ENCODE data around the gene JAKMIP1. TPM values are rescaled to one million over a fixed set of nuclear protein-coding genes. Genes with fewer than 3 reads are reported as not detected.

JAKMIP1 gene
- total RNA-seq, 2 experiments from 2014 or later: 5.6 to 6.3 TPM

GRCh38 chr4:6119507-6120020 is 80.8 kb downstream of the JAKMIP1 start:
- no peaks in the 10 kb centered on the region for H3K9me3 Mint-ChIP-seq
- H3K4me1 Mint-ChIP-seq (ENCODE audit: low read depth): no peaks in the 10 kb centered on the region
- ChIA-PET CTCF (no interaction called here), POLR2A (no interaction called here)
- ATAC-seq (no peak), DNase-seq (no peak)
- no peak overlapping the region for H3K27ac Mint-ChIP-seq
- intact Hi-C loops (cut with micrococcal nuclease): no loop called here
- TF ChIP-seq, protein P1, sequence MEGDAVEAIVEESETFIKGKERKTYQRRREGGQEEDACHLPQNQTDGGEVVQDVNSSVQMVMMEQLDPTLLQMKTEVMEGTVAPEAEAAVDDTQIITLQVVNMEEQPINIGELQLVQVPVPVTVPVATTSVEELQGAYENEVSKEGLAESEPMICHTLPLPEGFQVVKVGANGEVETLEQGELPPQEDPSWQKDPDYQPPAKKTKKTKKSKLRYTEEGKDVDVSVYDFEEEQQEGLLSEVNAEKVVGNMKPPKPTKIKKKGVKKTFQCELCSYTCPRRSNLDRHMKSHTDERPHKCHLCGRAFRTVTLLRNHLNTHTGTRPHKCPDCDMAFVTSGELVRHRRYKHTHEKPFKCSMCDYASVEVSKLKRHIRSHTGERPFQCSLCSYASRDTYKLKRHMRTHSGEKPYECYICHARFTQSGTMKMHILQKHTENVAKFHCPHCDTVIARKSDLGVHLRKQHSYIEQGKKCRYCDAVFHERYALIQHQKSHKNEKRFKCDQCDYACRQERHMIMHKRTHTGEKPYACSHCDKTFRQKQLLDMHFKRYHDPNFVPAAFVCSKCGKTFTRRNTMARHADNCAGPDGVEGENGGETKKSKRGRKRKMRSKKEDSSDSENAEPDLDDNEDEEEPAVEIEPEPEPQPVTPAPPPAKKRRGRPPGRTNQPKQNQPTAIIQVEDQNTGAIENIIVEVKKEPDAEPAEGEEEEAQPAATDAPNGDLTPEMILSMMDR (IDR thresholded peaks at IDR 0.05): no peak
- H3K4me3 Mint-ChIP-seq: no peak overlapping the region
- peaks cover 4% of the 10 kb centered on the region for H3K27me3 Mint-ChIP-seq
- H3K36me3 Mint-ChIP-seq (ENCODE audit: low read depth): no peaks in the 10 kb centered on the region

GRCh38 chr4:6118201-6118600 is 82.1 kb downstream of the JAKMIP1 start:
- DNase-seq: no peak
- Mint-ChIP-seq H3K36me3 (ENCODE audit: low read depth) (no peaks in the 10 kb centered on the region), H3K27me3 (peaks cover 7% of the 10 kb centered on the region), H3K4me3 (no peak overlapping the region), H3K9me3 (no peaks in the 10 kb centered on the region), H3K27ac (no peak overlapping the region), H3K4me1 (ENCODE audit: low read depth) (no peaks in the 10 kb centered on the region)
- TF ChIP-seq, protein P1 (IDR thresholded peaks at IDR 0.05): no peak
- no peak for ATAC-seq
- CTCF ChIA-PET: no interaction called here
- POLR2A ChIA-PET: no interaction called here
- intact Hi-C loops (cut with micrococcal nuclease): no loop called here

GRCh38 chr4:6116696-6117285 is 83.6 kb downstream of the JAKMIP1 start:
- Mint-ChIP-seq H3K27ac (no peak overlapping the region), H3K4me3 (no peak overlapping the region), H3K4me1 (ENCODE audit: low read depth) (no peaks in the 10 kb centered on the region), H3K36me3 (ENCODE audit: low read depth) (no peaks in the 10 kb centered on the region), H3K9me3 (no peaks in the 10 kb centered on the region), H3K27me3 (peaks cover 7% of the 10 kb centered on the region)
- ChIA-PET CTCF (no interaction called here), POLR2A (no interaction called here)
- DNase-seq (no peak), ATAC-seq (no peak)
- intact Hi-C loops (cut with micrococcal nuclease): no loop called here
- TF ChIP-seq, protein P1 (IDR thresholded peaks at IDR 0.05): no peak

- CTCF ChIA-PET: no interaction called here
- no peaks in the 10 kb centered on the region for H3K36me3 Mint-ChIP-seq (ENCODE audit: low read depth)
- H3K4me1 Mint-ChIP-seq (ENCODE audit: low read depth): no peaks in the 10 kb centered on the region
- intact Hi-C loops (cut with micrococcal nuclease): no loop called here
- no peak for ATAC-seq
- no peak overlapping the region for H3K4me3 Mint-ChIP-seq
- H3K27ac Mint-ChIP-seq: no peak overlapping the region
- no peaks in the 10 kb centered on the region for H3K9me3 Mint-ChIP-seq
- TF ChIP-seq, protein P1 (IDR thresholded peaks at IDR 0.05): no peak
- no peak for DNase-seq
- POLR2A ChIA-PET: no interaction called here
- peaks cover 7% of the 10 kb centered on the region for H3K27me3 Mint-ChIP-seq
These were observed 84.4 kb downstream of the JAKMIP1 start for GRCh38 chr4:6115746-6116586.

DNA sequence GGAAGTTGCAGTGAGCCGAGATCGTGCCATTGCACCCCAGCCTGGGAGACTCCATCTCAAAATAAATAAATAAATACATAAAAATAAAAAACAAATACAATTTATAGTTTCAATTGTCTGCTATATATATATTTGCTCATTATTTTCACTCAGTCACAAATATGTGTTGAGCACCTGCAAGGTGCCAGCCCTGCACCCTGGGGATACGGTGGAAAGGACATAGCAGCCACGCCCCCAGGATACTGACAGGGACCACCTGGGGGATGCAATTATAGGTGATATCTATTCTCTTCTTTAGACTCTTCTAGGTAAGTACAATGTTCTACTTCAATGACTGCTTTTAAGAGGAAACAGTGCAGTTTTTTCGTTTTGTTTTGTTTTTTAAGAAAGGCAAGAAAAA is 85.0 kb downstream of the JAKMIP1 start:
- Mint-ChIP-seq H3K4me3 (no peak overlapping the region), H3K4me1 (ENCODE audit: low read depth) (no peaks in the 10 kb centered on the region), H3K36me3 (ENCODE audit: low read depth) (no peaks in the 10 kb centered on the region), H3K27me3 (peaks cover 7% of the 10 kb centered on the region), H3K27ac (no peak overlapping the region), H3K9me3 (no peaks in the 10 kb centered on the region)
- intact Hi-C loops (cut with micrococcal nuclease): no loop called here
- no peak for DNase-seq
- TF ChIP-seq, protein P1 (IDR thresholded peaks at IDR 0.05): no peak
- POLR2A ChIA-PET: no interaction called here
- ATAC-seq: no peak
- CTCF ChIA-PET: no interaction called here
